Measurements from ENCODE around the gene IL12RB1.

The IL12RB1 gene

DNA sequence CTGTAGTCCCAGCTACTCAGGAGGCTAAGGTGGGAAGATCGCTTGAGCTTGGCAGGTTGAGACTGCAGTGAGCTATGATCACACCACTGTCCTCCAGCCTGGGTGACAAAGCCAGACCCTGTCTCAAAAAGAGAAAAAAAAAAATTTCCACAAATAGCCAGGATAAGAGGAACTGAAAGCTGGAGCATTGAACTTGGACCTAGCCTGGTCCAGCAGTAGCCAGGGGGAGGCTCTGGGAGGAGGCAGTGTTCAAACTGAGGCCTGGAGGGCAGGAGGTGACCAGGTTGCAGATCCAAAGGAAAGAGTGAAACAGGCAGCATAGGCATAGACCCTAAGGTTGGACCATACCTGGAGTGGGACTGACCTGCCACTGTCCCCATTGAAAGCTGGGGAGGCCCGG, 39.4 kb upstream of the IL12RB1 start:
- no peak for DNase-seq (ENCODE audit: low read depth)
- TF ChIP-seq, protein P1, sequence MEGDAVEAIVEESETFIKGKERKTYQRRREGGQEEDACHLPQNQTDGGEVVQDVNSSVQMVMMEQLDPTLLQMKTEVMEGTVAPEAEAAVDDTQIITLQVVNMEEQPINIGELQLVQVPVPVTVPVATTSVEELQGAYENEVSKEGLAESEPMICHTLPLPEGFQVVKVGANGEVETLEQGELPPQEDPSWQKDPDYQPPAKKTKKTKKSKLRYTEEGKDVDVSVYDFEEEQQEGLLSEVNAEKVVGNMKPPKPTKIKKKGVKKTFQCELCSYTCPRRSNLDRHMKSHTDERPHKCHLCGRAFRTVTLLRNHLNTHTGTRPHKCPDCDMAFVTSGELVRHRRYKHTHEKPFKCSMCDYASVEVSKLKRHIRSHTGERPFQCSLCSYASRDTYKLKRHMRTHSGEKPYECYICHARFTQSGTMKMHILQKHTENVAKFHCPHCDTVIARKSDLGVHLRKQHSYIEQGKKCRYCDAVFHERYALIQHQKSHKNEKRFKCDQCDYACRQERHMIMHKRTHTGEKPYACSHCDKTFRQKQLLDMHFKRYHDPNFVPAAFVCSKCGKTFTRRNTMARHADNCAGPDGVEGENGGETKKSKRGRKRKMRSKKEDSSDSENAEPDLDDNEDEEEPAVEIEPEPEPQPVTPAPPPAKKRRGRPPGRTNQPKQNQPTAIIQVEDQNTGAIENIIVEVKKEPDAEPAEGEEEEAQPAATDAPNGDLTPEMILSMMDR (IDR thresholded peaks at IDR 0.05; ENCODE audit: control insufficient read depth, extremely low read depth, insufficient read depth), result no peak
- H3K4me3 ChIP-seq (ENCODE audit: low read depth, low read length), result no peak overlapping the region

DNA sequence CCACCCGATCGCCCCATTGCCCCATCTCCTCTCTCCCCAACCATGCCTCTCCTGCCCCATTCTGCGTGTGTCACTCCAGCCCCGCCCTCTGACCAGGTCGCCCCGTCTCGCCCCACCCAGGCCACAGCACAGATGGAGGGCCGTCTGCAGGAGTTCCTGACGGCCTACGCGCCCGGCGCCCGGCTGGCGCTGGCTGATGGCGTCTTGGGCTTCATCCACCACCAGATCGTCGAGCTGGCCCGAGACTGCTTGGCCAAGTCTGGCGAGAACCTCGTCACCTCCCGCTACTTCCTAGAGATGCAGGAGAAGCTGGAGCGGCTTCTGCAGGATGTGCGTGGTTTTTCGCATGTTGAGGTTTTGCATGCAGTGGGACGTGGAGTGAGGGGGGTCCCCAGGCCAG, 37.1 kb upstream of the IL12RB1 start:
- H3K4me3 ChIP-seq (ENCODE audit: low read depth, low read length), result no peak overlapping the region
- DNase-seq (ENCODE audit: low read depth), result no peak
- TF ChIP-seq, protein P1 (IDR thresholded peaks at IDR 0.05; ENCODE audit: control insufficient read depth, extremely low read depth, insufficient read depth), result no peak

DNA sequence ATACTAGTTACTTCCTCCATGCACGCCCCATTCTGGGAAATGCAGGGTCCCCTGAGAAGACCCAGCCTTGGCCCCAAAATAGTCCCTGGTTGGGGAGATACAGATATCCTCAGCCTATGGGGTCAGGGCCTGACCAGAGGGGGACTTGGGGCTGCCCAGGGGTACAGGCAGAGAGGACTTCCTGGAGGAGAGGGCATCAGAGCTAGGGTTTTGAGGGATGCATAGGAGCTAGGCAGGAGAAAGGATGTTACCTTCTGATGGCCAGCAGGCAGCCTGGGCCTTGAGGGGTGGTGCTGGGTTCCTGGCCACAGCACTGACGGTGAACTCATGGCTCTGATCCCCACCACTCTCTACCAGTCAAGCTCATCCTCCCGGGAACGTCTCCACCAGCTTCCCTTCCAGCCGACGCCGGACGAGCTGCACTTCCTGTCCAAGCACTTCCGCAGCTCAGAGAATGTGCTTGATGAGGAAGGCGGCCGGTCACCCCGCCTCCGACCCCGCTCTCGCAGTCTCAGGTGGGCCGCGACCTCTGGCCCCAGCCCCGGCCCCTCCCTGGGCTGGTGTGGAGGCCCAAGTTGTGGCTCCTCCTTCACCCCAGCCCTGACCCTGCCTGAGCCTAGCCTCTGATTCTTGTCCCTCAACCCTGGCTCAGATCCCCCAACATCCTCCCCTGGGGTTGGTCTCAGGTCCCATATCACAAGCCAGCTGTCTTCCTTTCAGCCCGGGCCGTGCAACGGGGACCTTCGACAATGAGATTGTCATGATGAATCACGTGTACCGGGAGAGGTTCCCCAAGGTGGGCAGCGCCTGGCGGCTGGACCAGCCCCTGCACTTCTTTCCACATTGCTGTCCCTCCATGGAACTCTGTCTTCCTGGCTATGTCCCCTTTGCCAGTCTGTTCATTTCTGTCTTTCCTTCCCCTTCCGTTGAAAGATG, 36.4 kb upstream of the IL12RB1 start:
- TF ChIP-seq, protein P1 (IDR thresholded peaks at IDR 0.05; ENCODE audit: control insufficient read depth, extremely low read depth, insufficient read depth), result no peak
- no peak for DNase-seq (ENCODE audit: low read depth)
- H3K4me3 ChIP-seq (ENCODE audit: low read depth, low read length), result no peak overlapping the region

DNA sequence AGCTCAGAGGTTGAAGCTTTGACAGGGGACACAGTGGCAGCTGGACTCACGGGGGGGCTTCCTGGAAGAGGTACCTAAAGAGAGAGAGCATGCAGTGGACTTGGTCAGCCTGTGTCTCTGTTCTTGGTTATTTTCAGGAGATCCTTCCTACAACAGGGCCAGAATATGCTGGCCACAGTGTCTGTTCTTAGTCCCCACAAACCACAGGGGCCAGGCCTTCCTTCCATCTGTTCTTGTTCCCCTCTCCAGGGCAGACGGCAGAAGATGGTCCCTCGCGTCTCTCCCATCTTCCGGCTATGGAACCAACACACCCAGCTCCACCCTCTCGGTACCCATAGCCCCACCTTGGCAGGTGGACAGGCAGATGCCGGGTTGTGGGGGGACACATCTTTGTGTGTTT, 35.7 kb upstream of the IL12RB1 start:
- TF ChIP-seq, protein P1 (IDR thresholded peaks at IDR 0.05; ENCODE audit: control insufficient read depth, extremely low read depth, insufficient read depth), result no peak
- no peak overlapping the region for H3K4me3 ChIP-seq (ENCODE audit: low read depth, low read length)
- DNase-seq (ENCODE audit: low read depth), result no peak

DNA sequence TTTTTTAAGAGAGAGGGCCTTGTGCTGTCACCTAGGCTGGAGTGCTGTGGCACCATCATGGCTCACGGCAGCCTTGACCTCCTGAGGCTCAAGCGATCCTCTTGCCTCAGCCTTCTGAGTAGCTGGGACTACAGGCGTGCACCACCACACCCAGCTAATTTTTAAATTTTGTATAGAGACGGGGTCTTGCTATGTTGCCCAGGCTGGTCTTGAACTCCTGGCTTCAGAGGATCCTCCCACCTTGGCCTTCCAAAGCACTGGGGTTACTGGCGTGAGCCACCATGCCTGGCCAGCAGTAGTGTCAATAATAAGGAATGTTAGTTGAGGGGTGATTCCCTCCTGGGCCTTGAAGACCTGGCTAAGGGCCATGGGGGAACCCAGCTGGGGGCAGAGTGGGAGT, 34.4 kb upstream of the IL12RB1 start:
- DNase-seq (ENCODE audit: low read depth), result no peak
- TF ChIP-seq, protein P1 (IDR thresholded peaks at IDR 0.05; ENCODE audit: control insufficient read depth, extremely low read depth, insufficient read depth), result no peak
- H3K4me3 ChIP-seq (ENCODE audit: low read depth, low read length), result no peak overlapping the region

DNA sequence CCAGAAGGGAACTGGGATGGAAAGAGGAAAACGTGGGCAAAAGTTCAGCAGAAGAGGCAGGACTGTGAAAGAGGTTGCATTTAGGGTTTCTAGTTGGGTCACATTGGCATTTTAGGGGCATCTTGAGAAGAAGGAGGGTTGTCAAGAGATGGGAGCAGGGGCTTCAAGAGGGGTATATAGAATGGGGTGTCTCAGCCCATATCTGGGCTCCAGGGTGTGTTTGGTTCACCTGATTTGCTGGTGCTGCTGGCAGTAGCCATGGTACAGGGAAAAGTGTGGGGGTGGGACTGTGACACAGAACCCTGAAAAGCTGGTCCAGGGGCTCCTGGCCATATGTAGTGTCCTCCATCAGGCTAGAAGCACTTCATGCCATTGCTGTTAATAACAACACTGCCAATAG, 33.4 kb upstream of the IL12RB1 start:
- no peak overlapping the region for H3K4me3 ChIP-seq (ENCODE audit: low read depth, low read length)
- DNase-seq (ENCODE audit: low read depth), result no peak
- TF ChIP-seq, protein P1 (IDR thresholded peaks at IDR 0.05; ENCODE audit: control insufficient read depth, extremely low read depth, insufficient read depth), result no peak

DNA sequence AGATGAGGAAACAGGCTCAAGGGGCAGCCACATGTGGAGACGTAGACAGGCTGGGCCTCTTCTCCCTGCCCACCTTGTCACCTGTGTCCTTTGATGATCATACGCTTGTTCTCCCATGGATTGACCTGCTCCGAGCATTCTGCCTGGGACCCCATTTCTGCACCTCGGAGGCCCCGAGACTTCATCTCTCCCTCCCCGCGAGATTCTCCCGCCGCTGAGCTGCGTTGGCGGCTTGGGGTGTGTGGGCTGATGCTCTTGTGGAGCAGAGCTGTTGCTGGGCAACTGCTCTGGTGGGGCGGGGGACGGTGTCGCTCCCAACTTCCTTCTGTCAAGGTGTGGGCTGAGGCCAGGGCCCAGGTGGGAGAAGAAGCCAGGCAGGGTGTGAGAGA, 33.0 kb upstream of the IL12RB1 start:
- no peak for DNase-seq (ENCODE audit: low read depth)
- no peak overlapping the region for H3K4me3 ChIP-seq (ENCODE audit: low read depth, low read length)
- TF ChIP-seq, protein P1 (IDR thresholded peaks at IDR 0.05; ENCODE audit: control insufficient read depth, extremely low read depth, insufficient read depth), result no peak
